ENCODE data around the gene SH3TC1.

Gene SH3TC1
- total RNA-seq, result 8.9 to 61.7 (median 14.8) reads per million in 9 experiments

GRCh38 chr4:8198906-8199593, at the start of gene SH3TC1:
SH3TC1 (plus strand) TSS chr4:8199290; CDS start chr4:8205195, 5,905 bp downstream.
- Mint-ChIP-seq H3K27me3 (peaks cover 0 to 13% of the 10 kb centered on the region in 2 donors), H3K4me1 (ENCODE audit: low read depth in 2 of 2) (peaks cover 32 to 39% of the 10 kb centered on the region in 2 donors), H3K27ac (peak within 1 kb of the TSS; percentile 95 to 96), H3K36me3 (ENCODE audit: insufficient read depth) (peaks cover 22% of the 10 kb centered on the region), H3K9me3 (no peaks in the 10 kb centered on the region), H3K4me3 (peak within 1 kb of the TSS; percentile 92)
- DNase-seq, result peak; percentile 42 to 56 (median 46)
- ATAC-seq (replicated peaks), result peak; percentile 88

DNA sequence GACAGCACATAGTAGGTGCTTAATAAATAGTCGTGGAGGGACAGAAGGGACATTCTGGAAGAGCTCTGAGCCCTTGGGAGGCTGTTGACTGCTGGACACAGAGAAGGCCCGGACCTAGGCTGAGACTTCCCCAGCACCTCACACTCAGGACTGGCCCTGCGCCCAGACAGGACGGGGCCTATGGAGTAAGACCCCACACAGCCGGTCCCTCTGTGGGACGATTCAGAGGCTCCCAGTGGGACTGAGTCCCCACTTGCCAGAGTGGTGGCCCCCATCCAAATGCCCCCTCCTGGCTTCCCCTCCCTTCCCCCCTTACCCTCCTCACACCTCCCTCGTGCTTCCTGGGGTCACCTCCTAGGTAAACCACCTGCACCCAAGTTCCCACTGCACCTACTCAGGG, 49.4 kb upstream of the SH3TC1 start:
- DNase-seq (no peak), ATAC-seq (replicated peaks) (no peak)
- Mint-ChIP-seq H3K4me1 (ENCODE audit: low read depth in 2 of 2) (peaks cover 3 to 4% of the 10 kb centered on the region in 2 donors), H3K27me3 (peaks cover 9% of the 10 kb centered on the region in 2 donors), H3K9me3 (no peaks in the 10 kb centered on the region), H3K4me3 (no peak overlapping the region), H3K36me3 (ENCODE audit: insufficient read depth) (no peaks in the 10 kb centered on the region), H3K27ac (no peak overlapping the region)

DNA sequence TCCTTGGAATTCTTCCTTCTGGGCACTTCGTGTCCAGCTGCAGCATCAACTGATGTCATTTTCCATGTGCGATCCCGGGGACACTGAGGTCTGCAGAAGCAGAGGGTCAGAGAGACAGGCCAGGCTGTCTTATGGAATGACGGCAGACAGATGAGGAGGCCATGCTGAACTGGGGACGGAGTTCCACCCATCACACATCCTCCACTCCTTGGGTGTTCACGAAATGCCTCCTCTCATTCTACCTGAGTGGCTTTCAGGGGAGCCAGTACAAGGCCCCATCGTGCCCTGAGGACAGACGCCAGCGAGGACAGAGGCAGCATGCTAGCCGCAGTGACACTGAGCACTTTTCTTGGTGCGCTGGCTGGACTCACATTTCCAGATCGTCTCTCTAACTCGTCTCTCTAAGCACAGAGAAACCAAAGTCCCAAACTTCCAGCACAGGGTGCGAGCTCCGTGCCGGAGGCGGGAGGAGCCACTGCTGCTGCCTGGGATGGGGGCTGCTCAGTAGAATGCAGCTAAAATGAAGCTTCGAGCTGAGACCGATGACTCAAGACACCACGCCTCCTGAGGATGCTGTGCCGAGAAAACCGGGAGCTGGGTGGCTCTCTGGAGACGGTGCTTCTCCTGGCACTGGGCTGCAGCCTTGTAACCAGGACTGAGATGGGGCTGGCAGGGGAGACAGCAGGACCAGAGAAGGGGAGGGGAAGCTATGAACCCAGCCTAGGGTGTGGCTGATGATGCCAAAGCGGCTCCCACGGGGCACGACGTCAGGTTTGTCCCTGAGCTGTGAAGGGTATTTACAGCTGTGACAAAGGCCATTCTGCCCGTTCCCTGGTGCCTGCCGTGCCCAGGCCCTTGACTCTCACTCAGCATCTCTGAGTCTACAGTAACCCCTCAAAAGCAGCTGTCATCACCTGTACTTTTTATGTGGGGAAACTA, 48.7 kb upstream of the SH3TC1 start:
- DNase-seq (no peak), ATAC-seq (replicated peaks) (no peak)
- Mint-ChIP-seq H3K27ac (peak overlapping the region in 1 of 2 donors; percentile 44), H3K36me3 (ENCODE audit: insufficient read depth) (no peaks in the 10 kb centered on the region), H3K9me3 (no peaks in the 10 kb centered on the region), H3K4me1 (ENCODE audit: low read depth in 2 of 2) (peaks cover 4 to 5% of the 10 kb centered on the region in 2 donors), H3K4me3 (no peak overlapping the region), H3K27me3 (peaks cover 7% of the 10 kb centered on the region in 2 donors)

- Mint-ChIP-seq H3K36me3 (ENCODE audit: insufficient read depth) (no peaks in the 10 kb centered on the region), H3K4me3 (no peak overlapping the region), H3K27me3 (no peaks in the 10 kb centered on the region), H3K27ac (no peak overlapping the region), H3K4me1 (ENCODE audit: low read depth in 2 of 2) (peaks cover 4 to 5% of the 10 kb centered on the region in 2 donors), H3K9me3 (no peaks in the 10 kb centered on the region)
- DNase-seq (no peak), ATAC-seq (replicated peaks) (no peak)
These were observed 47.9 kb upstream of the SH3TC1 start for GRCh38 chr4:8151165-8151650.

GRCh38 chr4:8152090-8152864, 46.8 kb upstream of the SH3TC1 start:
- Mint-ChIP-seq H3K4me1 (ENCODE audit: low read depth in 2 of 2) (peaks cover 5% of the 10 kb centered on the region in 2 donors), H3K27ac (no peak overlapping the region), H3K9me3 (no peaks in the 10 kb centered on the region), H3K36me3 (ENCODE audit: insufficient read depth) (no peaks in the 10 kb centered on the region), H3K27me3 (no peaks in the 10 kb centered on the region), H3K4me3 (no peak overlapping the region)
- ATAC-seq (replicated peaks) (no peak), DNase-seq (no peak)

- Mint-ChIP-seq H3K27me3 (no peaks in the 10 kb centered on the region), H3K4me3 (no peak overlapping the region), H3K27ac (no peak overlapping the region), H3K9me3 (no peaks in the 10 kb centered on the region), H3K36me3 (ENCODE audit: insufficient read depth) (no peaks in the 10 kb centered on the region), H3K4me1 (ENCODE audit: low read depth in 2 of 2) (peaks cover 9 to 10% of the 10 kb centered on the region in 2 donors)
- DNase-seq (no peak), ATAC-seq (replicated peaks) (no peak)
These were observed 46.2 kb upstream of the SH3TC1 start for GRCh38 chr4:8152865-8153257.

- Mint-ChIP-seq H3K27me3 (no peaks in the 10 kb centered on the region), H3K36me3 (ENCODE audit: insufficient read depth) (no peaks in the 10 kb centered on the region), H3K9me3 (no peaks in the 10 kb centered on the region), H3K4me1 (ENCODE audit: low read depth in 2 of 2) (peaks cover 9 to 10% of the 10 kb centered on the region in 2 donors), H3K27ac (no peak overlapping the region), H3K4me3 (no peak overlapping the region)
- ATAC-seq (replicated peaks), result no peak
- no peak for DNase-seq
These were observed 45.6 kb upstream of the SH3TC1 start for GRCh38 chr4:8153441-8153840.

DNA sequence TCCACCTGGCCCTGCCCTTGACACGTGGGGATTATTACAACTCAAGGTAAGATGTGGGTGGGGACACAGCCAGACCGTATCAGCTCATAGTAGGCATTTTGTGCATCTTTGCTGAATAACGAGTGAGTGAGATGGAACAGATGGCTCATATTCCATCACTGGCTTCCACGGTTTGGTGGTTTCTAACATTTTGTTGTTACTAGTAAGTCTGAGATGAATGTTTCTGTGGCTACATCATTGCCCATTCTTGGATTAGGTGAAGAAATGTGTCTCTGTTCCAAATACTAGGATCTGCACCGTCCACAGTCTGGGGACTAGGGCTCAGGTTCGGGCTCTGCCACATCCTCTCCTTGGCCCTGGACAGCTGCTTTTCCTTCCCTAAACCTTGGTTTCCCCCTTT, 44.0 kb upstream of the SH3TC1 start:
- Mint-ChIP-seq H3K36me3 (ENCODE audit: insufficient read depth) (peaks cover 4% of the 10 kb centered on the region), H3K27ac (no peak overlapping the region), H3K27me3 (no peaks in the 10 kb centered on the region), H3K9me3 (no peaks in the 10 kb centered on the region), H3K4me3 (no peak overlapping the region), H3K4me1 (ENCODE audit: low read depth in 2 of 2) (peaks cover 17 to 20% of the 10 kb centered on the region in 2 donors)
- no peak for ATAC-seq (replicated peaks)
- no peak for DNase-seq

GRCh38 chr4:8155660-8156421, 43.2 kb upstream of the SH3TC1 start:
- H3K4me1 Mint-ChIP-seq (ENCODE audit: low read depth in 2 of 2), result peaks cover 17 to 20% of the 10 kb centered on the region in 2 donors
- no peak overlapping the region for H3K4me3 Mint-ChIP-seq
- ATAC-seq (replicated peaks) (no peak), DNase-seq (no peak)
- no peak overlapping the region for H3K27ac Mint-ChIP-seq
- no peaks in the 10 kb centered on the region for H3K9me3 Mint-ChIP-seq
- no peaks in the 10 kb centered on the region for H3K27me3 Mint-ChIP-seq
- H3K36me3 Mint-ChIP-seq (ENCODE audit: insufficient read depth), result peaks cover 4% of the 10 kb centered on the region

GRCh38 chr4:8156617-8157016, 42.5 kb upstream of the SH3TC1 start:
- no peak for ATAC-seq (replicated peaks)
- Mint-ChIP-seq H3K4me1 (ENCODE audit: low read depth in 2 of 2) (peaks cover 17 to 20% of the 10 kb centered on the region in 2 donors), H3K36me3 (ENCODE audit: insufficient read depth) (peaks cover 4% of the 10 kb centered on the region), H3K9me3 (no peaks in the 10 kb centered on the region), H3K27me3 (no peaks in the 10 kb centered on the region), H3K4me3 (no peak overlapping the region), H3K27ac (no peak overlapping the region)
- no peak for DNase-seq

- peaks cover 4% of the 10 kb centered on the region for H3K36me3 Mint-ChIP-seq (ENCODE audit: insufficient read depth)
- peaks cover 17 to 20% of the 10 kb centered on the region in 2 donors for H3K4me1 Mint-ChIP-seq (ENCODE audit: low read depth in 2 of 2)
- H3K4me3 Mint-ChIP-seq, result peak overlapping the region; percentile 55 to 63
- no peak overlapping the region for H3K27ac Mint-ChIP-seq
- DNase-seq, result no peak
- H3K9me3 Mint-ChIP-seq, result no peaks in the 10 kb centered on the region
- no peaks in the 10 kb centered on the region for H3K27me3 Mint-ChIP-seq
- no peak for ATAC-seq (replicated peaks)
These were observed 41.6 kb upstream of the SH3TC1 start for GRCh38 chr4:8157496-8157895.

DNA sequence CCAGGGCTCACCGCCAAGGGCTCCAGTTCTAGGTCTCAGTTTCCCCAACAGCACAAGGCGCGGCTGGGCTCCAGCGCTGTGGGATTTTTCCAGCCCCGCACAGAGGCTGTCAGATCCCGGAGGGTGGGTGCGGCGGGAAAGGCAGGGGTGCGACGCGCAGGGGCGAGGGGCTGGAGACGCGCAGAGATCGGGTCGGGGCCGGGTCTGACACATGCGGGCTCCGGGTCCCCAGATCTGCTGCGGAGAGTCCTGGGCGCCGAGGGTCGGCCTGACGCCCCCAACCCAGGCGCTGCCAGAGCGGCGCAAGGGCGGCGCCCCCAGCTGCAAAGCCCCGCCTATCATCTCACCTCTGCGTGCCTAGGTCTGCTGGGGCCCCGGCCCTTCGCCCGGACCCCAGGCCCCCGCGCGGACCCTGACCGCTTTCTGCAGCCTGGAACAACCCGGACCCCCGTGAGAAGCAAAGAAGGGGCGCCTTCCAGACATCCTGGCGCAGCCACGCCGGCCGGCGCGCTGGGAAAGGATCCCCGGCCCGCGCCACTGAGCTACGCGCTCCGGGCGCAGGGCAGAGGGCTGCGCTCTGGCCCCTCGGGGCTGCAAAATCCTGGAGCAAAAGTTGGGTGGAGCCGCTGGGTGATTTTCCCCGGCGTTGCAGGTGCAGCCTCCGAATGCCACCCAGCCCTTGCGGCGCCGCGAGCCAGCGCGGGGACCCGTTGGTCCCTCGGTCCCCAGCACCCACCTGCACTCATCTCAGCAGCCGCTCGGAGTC, 41.0 kb upstream of the SH3TC1 start:
- Mint-ChIP-seq H3K4me1 (ENCODE audit: low read depth in 2 of 2) (peaks cover 17 to 19% of the 10 kb centered on the region in 2 donors), H3K27me3 (no peaks in the 10 kb centered on the region), H3K9me3 (no peaks in the 10 kb centered on the region), H3K4me3 (peak overlapping the region; percentile 99 to 100), H3K27ac (peak overlapping the region in 1 of 2 donors; percentile 93), H3K36me3 (ENCODE audit: insufficient read depth) (peaks cover 4% of the 10 kb centered on the region)
- no peak for DNase-seq
- peak; percentile 2 for ATAC-seq (replicated peaks)

Measured in effector memory CD8-positive, alpha-beta T cell (primary cell).